Lung (tissue), 12 donors: ENCODE measurements around the gene GGA3. TPM values are rescaled to one million over a fixed set of nuclear protein-coding genes. Genes with fewer than 3 reads are reported as not detected.
A peak's percentile ranks its signal among the peaks of the same experiment; 100 is the strongest.

Source experiments
- ATAC-seq: fragments of 200-7000 bp; cut with Tn5 transposase; one replicate; pipeline ENCODE4 v1.9.1; 2020; ENCODE audit warnings: moderate number of reproducible peaks; ENCODE audit not compliant: insufficient read depth, low FRiP score
- DNase-seq, 3 donors: peaks; one replicate each; pipeline ENCODE4 v3.0.0-alpha.2; 2013 to 2017
- H3K27ac ChIP-seq, 2 donors: one replicate each; pipeline ENCODE4 v1.5.1; 2013; ENCODE audit warnings: mild to moderate bottlenecking in 2 of 2, moderate library complexity in 2 of 2, control low read depth in 1 of 2, inconsistent platforms in 1 of 2, low read depth in 1 of 2, low read length in 1 of 2
- H3K27me3 ChIP-seq, 3 donors: one replicate each; pipeline ENCODE4 v1.5.1; 2013; ENCODE audit warnings: low read length in 2 of 3; ENCODE audit not compliant: control insufficient read depth in 3 of 3, insufficient read depth in 3 of 3
- H3K36me3 ChIP-seq, 4 donors: one replicate each; pipeline ENCODE4 v1.5.1; 2013; ENCODE audit warnings: low read length in 4 of 4, mild to moderate bottlenecking in 1 of 4, moderate library complexity in 1 of 4; ENCODE audit not compliant: control insufficient read depth in 4 of 4, insufficient read depth in 4 of 4
- H3K4me1 ChIP-seq, 5 donors: one replicate each; pipeline ENCODE4 v1.5.1; 2013; ENCODE audit warnings: low read length in 5 of 5, mild to moderate bottlenecking in 2 of 5, moderate library complexity in 1 of 5; ENCODE audit not compliant: control insufficient read depth in 5 of 5, insufficient read depth in 5 of 5
- H3K4me3 ChIP-seq: one replicate; pipeline ENCODE4 v1.5.1; 2013; ENCODE audit warnings: mild to moderate bottlenecking, control low read depth, moderate library complexity
- H3K9ac ChIP-seq, 2 donors: one replicate each; pipeline ENCODE4 v1.5.1; 2013; ENCODE audit warnings: low read length in 2 of 2, control low read depth in 1 of 2; ENCODE audit not compliant: insufficient read depth in 1 of 2
- H3K9me3 ChIP-seq, 4 donors: one replicate each; pipeline ENCODE4 v1.5.1; 2013; ENCODE audit warnings: low read length in 3 of 4, mild to moderate bottlenecking in 1 of 4, moderate library complexity in 1 of 4; ENCODE audit not compliant: control insufficient read depth in 4 of 4, insufficient read depth in 3 of 4
- WGBS, 2 donors: extraction: QIAGEN DNeasy Blood & Tissue Kit; methylation state at CpG; one replicate each; pipeline ENCODE4 v1.1.7; 2013; 5-methylcytosine and 5-hydroxymethylcytosine counted together
- polyA plus RNA-seq, 2 donors: library from polyadenylated mRNA; stranded (reverse); fragments of 200-250 nt; gene quantifications; one replicate each; pipeline ENCODE4 v1.2.1, GENCODE V29; 2013
- total RNA-seq, 2 donors: library from RNA; depleted of rRNA in 1 of 2; stranded (reverse); fragments of >200 nt in 1 of 2; gene quantifications; one replicate each; pipeline ENCODE4 v1.2.1, GENCODE V29; 2014 to 2021
- TF ChIP-seq, protein P1 (sequence below): IDR thresholded peaks from 2 replicates; pipeline ENCODE4 v1.5.1; 2012; ENCODE audit warnings: mild to moderate bottlenecking; ENCODE audit errors: control extremely low read depth, extremely low read depth
- donor health status: control.
- donor health status: control.
- donor health status: Bipolar disorder and iron deficiency.
- donor health status: healthy.
- donor health status: DM: yes; HTN: yes; CAD: no.

Gene GGA3
- total and polyA plus RNA-seq, 4 donors: 22.8 to 42.4 (median 31.1) TPM

DNA sequence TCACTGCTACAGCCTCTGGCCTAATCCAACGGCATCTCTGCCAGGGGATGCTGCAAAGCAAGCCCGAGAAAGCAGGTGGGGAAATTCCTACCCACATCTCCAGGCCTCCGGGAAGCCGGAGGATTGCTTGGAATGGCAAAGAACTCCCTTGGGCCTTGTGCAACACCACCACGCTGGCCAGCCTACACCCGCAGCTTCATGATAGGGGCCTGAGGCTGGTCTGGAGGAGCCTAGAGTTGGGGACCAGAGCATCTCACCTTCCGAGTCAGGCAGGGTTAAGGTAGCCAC is 20.3 kb downstream of the GGA3 start:
- ATAC-seq (no peak), DNase-seq (no peak)
- H3K27ac ChIP-seq: no peak overlapping the region
- no peaks in the 10 kb centered on the region for H3K4me1 ChIP-seq
- no peak overlapping the region for H3K9ac ChIP-seq
- TF ChIP-seq, protein P1, sequence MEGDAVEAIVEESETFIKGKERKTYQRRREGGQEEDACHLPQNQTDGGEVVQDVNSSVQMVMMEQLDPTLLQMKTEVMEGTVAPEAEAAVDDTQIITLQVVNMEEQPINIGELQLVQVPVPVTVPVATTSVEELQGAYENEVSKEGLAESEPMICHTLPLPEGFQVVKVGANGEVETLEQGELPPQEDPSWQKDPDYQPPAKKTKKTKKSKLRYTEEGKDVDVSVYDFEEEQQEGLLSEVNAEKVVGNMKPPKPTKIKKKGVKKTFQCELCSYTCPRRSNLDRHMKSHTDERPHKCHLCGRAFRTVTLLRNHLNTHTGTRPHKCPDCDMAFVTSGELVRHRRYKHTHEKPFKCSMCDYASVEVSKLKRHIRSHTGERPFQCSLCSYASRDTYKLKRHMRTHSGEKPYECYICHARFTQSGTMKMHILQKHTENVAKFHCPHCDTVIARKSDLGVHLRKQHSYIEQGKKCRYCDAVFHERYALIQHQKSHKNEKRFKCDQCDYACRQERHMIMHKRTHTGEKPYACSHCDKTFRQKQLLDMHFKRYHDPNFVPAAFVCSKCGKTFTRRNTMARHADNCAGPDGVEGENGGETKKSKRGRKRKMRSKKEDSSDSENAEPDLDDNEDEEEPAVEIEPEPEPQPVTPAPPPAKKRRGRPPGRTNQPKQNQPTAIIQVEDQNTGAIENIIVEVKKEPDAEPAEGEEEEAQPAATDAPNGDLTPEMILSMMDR: no peak
- peaks cover 13 to 91% (median 54%) of the 10 kb centered on the region in 4 donors for H3K36me3 ChIP-seq
- no peaks in the 10 kb centered on the region for H3K27me3 ChIP-seq
- no peak overlapping the region for H3K4me3 ChIP-seq
- no peaks in the 10 kb centered on the region for H3K9me3 ChIP-seq
- 91% methylated on average over 7 of the region's 7 CpGs for WGBS, 2 donors

DNA sequence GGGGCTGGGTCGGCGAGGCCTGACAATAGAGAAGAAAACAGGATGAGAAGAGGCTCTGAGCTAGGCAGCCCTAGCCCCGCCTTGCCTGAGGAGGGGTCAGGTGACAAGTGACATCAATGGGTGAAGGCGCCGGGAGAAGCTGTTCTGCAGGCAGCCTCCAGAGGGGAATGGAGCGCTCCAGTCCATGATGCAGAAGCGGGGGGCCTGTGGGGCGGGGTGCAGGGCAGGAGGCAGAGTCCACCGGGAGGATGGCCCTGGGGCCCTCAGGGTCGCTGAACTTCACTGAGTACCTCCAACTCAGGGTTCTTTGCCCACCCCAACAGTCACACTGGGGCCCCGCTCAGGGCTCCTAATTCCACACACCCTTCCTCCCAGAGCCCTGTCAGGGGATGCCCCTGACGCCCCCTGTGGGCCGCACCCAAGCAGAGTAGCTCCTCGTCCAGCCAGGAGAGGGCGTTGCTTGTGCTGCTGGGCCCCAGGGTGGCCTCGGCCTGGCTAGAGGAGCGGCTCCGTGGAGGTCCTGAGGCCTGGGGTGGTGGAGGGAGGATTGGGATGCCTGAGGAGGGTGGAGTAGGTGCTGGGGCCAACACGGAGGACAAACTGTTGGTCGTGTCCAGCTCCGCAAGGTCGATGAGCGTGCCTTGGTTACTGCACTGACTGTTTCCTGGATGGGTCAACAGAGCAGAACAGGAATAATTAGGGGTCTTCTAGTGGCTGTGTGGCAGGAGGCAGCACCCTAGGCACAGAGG is 20.8 kb downstream of the GGA3 start:
- H3K9me3 ChIP-seq: no peaks in the 10 kb centered on the region
- H3K4me3 ChIP-seq: no peak overlapping the region
- ATAC-seq (peak; percentile 38), DNase-seq (peak in 1 of 3 donors; percentile 27)
- H3K27me3 ChIP-seq: no peaks in the 10 kb centered on the region
- no peaks in the 10 kb centered on the region for H3K4me1 ChIP-seq
- H3K27ac ChIP-seq: no peak overlapping the region
- WGBS, 2 donors: 70 to 75% methylated on average over 23 of the region's 23 CpGs
- H3K9ac ChIP-seq: no peak overlapping the region
- TF ChIP-seq, protein P1: peak; percentile 4
- peaks cover 10 to 89% (median 51%) of the 10 kb centered on the region in 4 donors for H3K36me3 ChIP-seq

DNA sequence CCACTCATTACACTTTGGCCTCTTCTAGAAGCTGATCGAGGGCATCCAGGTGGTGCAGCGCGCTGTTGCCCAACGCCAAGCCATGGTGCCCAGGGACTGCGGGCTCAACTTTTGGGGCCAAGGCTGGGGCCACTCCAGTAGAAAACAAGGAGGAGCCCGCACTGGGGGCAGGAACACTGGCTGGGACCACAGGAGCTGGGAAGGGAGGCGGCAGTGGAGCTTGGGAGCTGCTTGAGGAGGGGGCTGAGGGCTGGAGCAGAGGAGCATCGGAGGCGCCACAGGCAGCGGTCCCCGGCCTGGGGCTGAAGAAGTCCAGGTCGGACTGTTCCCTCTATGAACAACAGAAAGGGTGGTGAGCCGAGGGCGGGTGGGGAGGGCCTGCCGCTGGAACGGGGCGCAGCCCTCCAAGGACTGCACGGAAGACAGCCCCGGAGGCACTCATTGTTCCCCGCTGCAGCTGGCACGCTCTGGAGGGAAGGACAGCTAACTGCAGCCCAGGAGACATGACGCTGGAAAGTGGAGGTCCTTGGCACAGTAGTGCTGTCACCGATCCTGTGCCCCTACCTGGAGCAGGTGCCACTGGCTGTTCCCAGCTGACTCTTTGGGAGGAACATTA is 21.5 kb downstream of the GGA3 start:
- Histone ChIP-seq H3K9ac (no peak overlapping the region), H3K27ac (no peak overlapping the region), H3K27me3 (no peaks in the 10 kb centered on the region), H3K36me3 (peaks cover 16 to 88% (median 55%) of the 10 kb centered on the region in 4 donors), H3K9me3 (no peaks in the 10 kb centered on the region), H3K4me1 (no peaks in the 10 kb centered on the region), H3K4me3 (no peak overlapping the region)
- TF ChIP-seq, protein P1: no peak
- WGBS, 2 donors: 92 to 94% methylated on average over 23 of the region's 23 CpGs
- ATAC-seq (no peak), DNase-seq (no peak)
